SK-N-SH (cell line): ENCODE results near the gene INF2. TPM values are rescaled to one million over a fixed set of nuclear protein-coding genes. Genes with fewer than 3 reads are reported as not detected.

Source experiments
- CTCF ChIA-PET: fragments of 300-600, 350-600 bp; formaldehyde crosslinking; extraction: SDS; loops from one replicate; lab custom pipeline; 2021; lab: Yijun Ruan, JAX
- POLR2A ChIA-PET: fragments of 350-600 bp; sonication (Branson Sonifier 250); formaldehyde crosslinking; extraction: SDS; loops from one replicate; lab custom pipeline; 2020; ENCODE audit warnings: antibody characterized with exemption, inconsistent platforms; lab: Yijun Ruan, JAX
- DNase-seq: peaks from one replicate; pipeline ENCODE4 v3.0.0; 2012
- H2AFZ ChIP-seq: fragments of 200-600 bp; sonication (generic); 2 replicates; pipeline ENCODE4 v1.8.1; 2016; ENCODE audit warnings: antibody characterized with exemption, mild to moderate bottlenecking, low read depth
- H3F3A ChIP-seq: fragments of 200-600 bp; sonication (generic); replicated peaks from 2 replicates; pipeline ENCODE3; 2016; ENCODE audit warnings: antibody characterized with exemption, mild to moderate bottlenecking; ENCODE audit not compliant: insufficient read depth
- H3K27ac ChIP-seq, 2 experiments: fragments of 200-500 bp in 1 of 2; fragments of 200-600 bp in 1 of 2; sonication (Bioruptor generic) in 1 of 2; sonication (generic), shearing (Covaris generic) in 1 of 2; 2 replicates each; pipeline versions ENCODE4 v1.5.1 to v1.6.1; 2014 to 2016; ENCODE audit warnings: low read depth in 2 of 2, inconsistent platforms in 1 of 2, low read length in 1 of 2, mild to moderate bottlenecking in 1 of 2, mixed read lengths in 1 of 2
- H3K27me3 ChIP-seq: fragments of 200-600 bp; sonication (generic), shearing (Covaris generic); 2 replicates; pipeline ENCODE4 v1.6.1; 2016; ENCODE audit warnings: mixed run types; ENCODE audit not compliant: insufficient read depth
- H3K36me3 ChIP-seq, 2 experiments: fragments of 200-500 bp in 1 of 2; fragments of 200-600 bp in 1 of 2; sonication (Bioruptor generic) in 1 of 2; sonication (generic) in 1 of 2; replicated peaks in 1 of 2; 2 replicates each; pipeline versions ENCODE3 to v1.5.1; 2014 to 2016; ENCODE audit warnings: low read length in 1 of 2, mild to moderate bottlenecking in 1 of 2; ENCODE audit not compliant: insufficient read depth in 2 of 2, control insufficient read depth in 1 of 2
- H3K4me1 ChIP-seq, 2 experiments: fragments of 200-500 bp in 1 of 2; fragments of 200-600 bp in 1 of 2; sonication (Bioruptor generic) in 1 of 2; sonication (generic), shearing (Covaris generic) in 1 of 2; 2 replicates each; pipeline versions ENCODE4 v1.5.1 to v1.6.1; 2014 to 2016; ENCODE audit warnings: low read depth in 1 of 2, low read length in 1 of 2, mixed run types in 1 of 2; ENCODE audit not compliant: insufficient read depth in 2 of 2, control insufficient read depth in 1 of 2
- H3K4me2 ChIP-seq: fragments of 200-600 bp; sonication (generic), shearing (Covaris generic); 2 replicates; pipeline ENCODE4 v1.6.1; 2017; ENCODE audit warnings: mixed run types
- H3K4me3 ChIP-seq, 2 experiments: fragments of 200-500 bp in 1 of 2; fragments of 200-600 bp in 1 of 2; sonication (Bioruptor generic) in 1 of 2; sonication (generic), shearing (Covaris generic) in 1 of 2; 2 replicates each; pipeline versions ENCODE4 v1.5.1 to v1.8.1; 2014 to 2016; ENCODE audit warnings: low read depth in 2 of 2, inconsistent platforms in 1 of 2, low read length in 1 of 2, mild to moderate bottlenecking in 1 of 2, mixed read lengths in 1 of 2, moderate library complexity in 1 of 2
- H3K79me2 ChIP-seq: fragments of 200-600 bp; sonication (generic); 2 replicates; pipeline ENCODE4 v1.8.1; 2017; ENCODE audit warnings: mild to moderate bottlenecking; ENCODE audit not compliant: insufficient read depth
- H3K9ac ChIP-seq: fragments of 200-600 bp; sonication (generic); 2 replicates; pipeline ENCODE4 v1.6.1; 2017; ENCODE audit warnings: mixed run types
- H3K9me2 ChIP-seq: fragments of 200-600 bp; sonication (generic); 2 replicates; pipeline ENCODE4 v1.6.1; 2017; ENCODE audit warnings: mixed run types
- H3K9me3 ChIP-seq: fragments of 200-600 bp; sonication (generic); 2 replicates; pipeline ENCODE4 v1.6.1; 2017; ENCODE audit warnings: mixed run types, mild to moderate bottlenecking, moderate library complexity
- H4K20me1 ChIP-seq: fragments of 200-600 bp; sonication (generic); 2 replicates; pipeline ENCODE4 v1.6.1; 2017; ENCODE audit warnings: mild to moderate bottlenecking, mixed run types; ENCODE audit not compliant: insufficient read depth
- EP300 ChIP-seq, 2 experiments: IDR thresholded peaks; 2 replicates each; pipeline versions ENCODE4 v1.4.0 to v1.6.1; 2012; ENCODE audit warnings: borderline replicate concordance in 1 of 2, low read depth in 1 of 2, low read length in 1 of 2
- FOXM1 ChIP-seq: IDR thresholded peaks from 2 replicates; pipeline ENCODE4 v1.4.0; 2012; ENCODE audit warnings: low read depth, mild to moderate bottlenecking
- GABPA ChIP-seq: IDR thresholded peaks from 2 replicates; pipeline ENCODE4 v1.4.0; 2012; ENCODE audit warnings: low read depth, mild to moderate bottlenecking
- JUND ChIP-seq: IDR thresholded peaks from 2 replicates; pipeline ENCODE4 v1.4.0; 2012
- MAX ChIP-seq: IDR thresholded peaks from 2 replicates; pipeline ENCODE4 v1.4.0; 2012; ENCODE audit warnings: low read depth
- MEF2A ChIP-seq: IDR thresholded peaks from 2 replicates; pipeline ENCODE4 v1.4.0; 2012; ENCODE audit warnings: low read depth, borderline replicate concordance
- RAD21 ChIP-seq: IDR thresholded peaks from 2 replicates; pipeline ENCODE4 v1.6.1; 2012; ENCODE audit warnings: mild to moderate bottlenecking, low read length
- RCOR1 ChIP-seq: fragments of 150-350 bp; IDR thresholded peaks from 2 replicates; pipeline ENCODE4 v1.6.1; 2017; ENCODE audit warnings: antibody characterized with exemption, low read length
- RFX5 ChIP-seq: IDR thresholded peaks from 2 replicates; pipeline ENCODE4 v1.6.1; 2012; ENCODE audit warnings: mild to moderate bottlenecking, improper control_type of control experiment, low read length
- SIN3A ChIP-seq: IDR thresholded peaks from 2 replicates; pipeline ENCODE4 v1.6.1; 2012; ENCODE audit warnings: low read depth, mild to moderate bottlenecking, low read length, moderate library complexity, borderline replicate concordance
- SMC3 ChIP-seq: IDR thresholded peaks from 2 replicates; pipeline ENCODE4 v1.6.1; 2012; ENCODE audit warnings: low read depth, low read length, improper control_type of control experiment
- TCF12 ChIP-seq: IDR thresholded peaks from 2 replicates; pipeline ENCODE4 v1.4.0; 2012
- TEAD4 ChIP-seq: IDR thresholded peaks from 2 replicates; pipeline ENCODE4 v1.4.0; 2012; ENCODE audit warnings: mild to moderate bottlenecking, borderline replicate concordance; ENCODE audit not compliant: insufficient read depth
- YY1 ChIP-seq: IDR thresholded peaks from 2 replicates; pipeline ENCODE4 v1.4.0; 2012; ENCODE audit warnings: low read depth, mild to moderate bottlenecking
- WGBS: methylation state at CpG from one replicate; pipeline ENCODE4 v1.1.6; 2017; ENCODE audit warnings: low lambda C conversion rate; 5-methylcytosine and 5-hydroxymethylcytosine counted together
- polyA plus RNA-seq, 3 experiments: library from polyadenylated mRNA; depleted of rRNA; stranded (reverse); fragments of >200 nt; gene quantifications; 2 replicates each; pipeline ENCODE4 v1.2.3, GENCODE V29; 2012

The INF2 gene
- polyA plus RNA-seq, 1 of the 3 experiments (the other 2 are of a cell fraction) = 32.5 TPM

- Histone ChIP-seq H3F3A (peaks cover 13% of the 10 kb centered on the region), H3K27me3 (no peaks in the 10 kb centered on the region), H3K36me3 (peaks cover 3 to 16% of the 10 kb centered on the region in 2 experiments), H3K4me3 (no peak overlapping the region), H3K4me1 (peaks cover 13 to 46% of the 10 kb centered on the region in 2 experiments), H3K27ac (no peak overlapping the region)
- CTCF ChIA-PET = no interaction called here
- TF ChIP-seq RCOR1 = no peak
- no peak for TF ChIP-seq MAX
- TF ChIP-seq, all 33 proteins: peak for 0
- Histone ChIP-seq H4K20me1 (peaks cover 66% of the 10 kb centered on the region), H3K9me3 (no peaks in the 10 kb centered on the region), H3K9ac (no peak overlapping the region), H2AFZ (no peak overlapping the region), H3K79me2 (peaks cover 70% of the 10 kb centered on the region), H3K9me2 (no peaks in the 10 kb centered on the region), H3K4me2 (no peak overlapping the region)
- POLR2A ChIA-PET = interaction anchor here (0.6 kb wide), 1 partner anchor 17 kb away, joined by 3 read pairs; no protein-coding TSS in a partner anchor
- 94% methylated on average over 5 of the region's 15 CpGs for WGBS
- no peak for DNase-seq
Measured at GRCh38 chr14:104692261-104692938, 3.0 kb downstream of the INF2 start.

GRCh38 chr14:104692939-104693315 is 3.5 kb downstream of the INF2 start:
- H3K9me2 ChIP-seq = no peaks in the 10 kb centered on the region
- H3K9me3 ChIP-seq = no peaks in the 10 kb centered on the region
- WGBS = 80% methylated on average over 3 of the region's 5 CpGs
- H3K79me2 ChIP-seq = peaks cover 75% of the 10 kb centered on the region
- CTCF ChIA-PET = interaction anchor here (6.3 kb wide), 1 partner anchor 16 kb away, joined by 33 read pairs; no protein-coding TSS in a partner anchor
- H3K9ac ChIP-seq = no peak overlapping the region
- peaks cover 9 to 46% of the 10 kb centered on the region in 2 experiments for H3K4me1 ChIP-seq
- peaks cover 70% of the 10 kb centered on the region for H4K20me1 ChIP-seq
- TF ChIP-seq RAD21 (no peak), SMC3 (no peak), FOXM1 (no peak), GABPA (no peak), SIN3A (no peak), TCF12 (no peak), JUND (no peak), RCOR1 (no peak), EP300 (IDR thresholded peaks at IDR 0.05; ENCODE audit: borderline replicate concordance in 1 of 2, low read depth in 1 of 2, low read length in 1 of 2) (no peak), MEF2A (no peak), RFX5 (no peak), TEAD4 (no peak), YY1 (no peak)
- H2AFZ ChIP-seq = no peak overlapping the region
- H3K4me2 ChIP-seq = no peak overlapping the region
- H3F3A ChIP-seq = peaks cover 11% of the 10 kb centered on the region
- H3K4me3 ChIP-seq = no peak overlapping the region
- H3K27me3 ChIP-seq = no peaks in the 10 kb centered on the region
- H3K27ac ChIP-seq = no peak overlapping the region
- no peak for DNase-seq
- POLR2A ChIA-PET = interaction anchor here (0.6 kb wide), 1 partner anchor 16 kb away, joined by 3 read pairs; no protein-coding TSS in a partner anchor
- H3K36me3 ChIP-seq = peaks cover 3 to 16% of the 10 kb centered on the region in 2 experiments
